GM18499 (cell line): Measurements from ENCODE around the gene SLAMF9.

Experiments used
- ATAC-seq: cut with Tn5 transposase; IDR thresholded peaks from one replicate; pipeline ENCODE4 v1.9.1; 2021; ENCODE audit warnings: moderate number of reproducible peaks; ENCODE audit not compliant: insufficient read depth, unreplicated experiment

SLAMF9 gene

GRCh38 chr1:159935719-159936272 is 18.2 kb downstream of the SLAMF9 start:
- ATAC-seq: no peak

- ATAC-seq: no peak
Observed at GRCh38 chr1:159935305-159935704, 18.7 kb downstream of the SLAMF9 start.

DNA sequence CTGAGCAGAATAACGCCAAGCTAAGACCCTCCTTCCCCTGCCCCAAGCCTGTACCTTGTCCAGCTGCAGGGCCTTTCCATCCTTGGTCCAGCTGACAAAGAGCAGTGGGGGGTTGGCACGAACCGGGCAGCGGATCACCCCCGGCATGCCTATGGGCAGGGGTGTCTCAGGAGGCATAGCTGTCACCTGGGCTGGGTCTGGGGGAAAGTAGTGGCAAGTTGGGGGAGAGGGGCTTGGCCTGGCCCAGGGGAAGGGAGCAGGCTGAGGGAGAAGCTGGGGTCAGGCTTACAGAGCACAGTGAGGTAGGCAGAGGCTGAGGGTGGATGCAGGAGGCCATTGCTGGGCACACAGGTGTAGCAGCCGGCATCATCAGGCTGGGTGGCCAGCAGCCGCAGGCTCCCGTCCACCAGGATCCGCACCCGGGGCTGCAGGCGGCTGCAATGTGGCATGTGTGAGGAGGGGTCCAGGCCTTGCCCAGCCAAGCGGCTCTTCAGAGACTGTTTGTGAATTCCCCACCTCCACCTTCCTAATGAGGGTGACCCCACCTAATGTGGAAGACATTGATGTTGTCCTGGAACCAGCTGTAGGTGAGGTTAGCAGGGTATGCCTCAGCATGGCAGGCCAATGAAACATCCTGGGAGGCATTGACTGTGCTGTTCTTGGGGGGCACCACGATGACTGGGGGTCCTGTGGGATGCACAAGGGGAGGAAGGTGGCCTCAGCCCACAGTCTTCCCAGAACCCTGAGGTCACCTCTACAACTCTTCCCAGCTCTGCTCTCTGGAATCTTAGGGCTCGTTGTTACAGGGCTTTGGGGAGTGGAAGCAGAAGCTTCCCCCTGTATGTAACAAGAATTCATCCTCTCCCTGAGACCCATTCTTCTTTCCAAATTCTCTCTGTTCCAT is 19.6 kb downstream of the SLAMF9 start:
- no peak for ATAC-seq

DNA sequence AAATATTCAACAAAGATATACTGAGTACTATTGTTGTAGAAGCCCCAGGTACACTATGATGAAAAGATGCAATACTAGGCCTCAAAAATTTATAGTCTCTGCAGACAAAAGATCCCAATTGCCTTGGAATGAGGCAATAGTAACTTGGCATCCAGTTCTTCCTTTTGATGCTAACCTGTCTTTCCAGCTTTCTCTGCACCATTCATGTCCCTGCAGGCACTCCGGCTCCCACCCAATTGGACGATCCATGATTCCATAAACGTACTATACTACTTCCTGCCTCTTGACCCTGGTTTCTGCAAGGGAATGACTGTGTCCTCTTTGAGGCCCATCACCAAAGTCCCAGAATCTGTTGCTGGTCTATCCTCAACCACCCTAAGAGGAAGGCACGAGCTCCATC is 20.7 kb downstream of the SLAMF9 start:
- ATAC-seq: no peak

- no peak for ATAC-seq
Observed at GRCh38 chr1:159932296-159933285, 21.4 kb downstream of the SLAMF9 start.

- no peak for ATAC-seq
Observed at GRCh38 chr1:159931795-159932173, 22.3 kb downstream of the SLAMF9 start.

DNA sequence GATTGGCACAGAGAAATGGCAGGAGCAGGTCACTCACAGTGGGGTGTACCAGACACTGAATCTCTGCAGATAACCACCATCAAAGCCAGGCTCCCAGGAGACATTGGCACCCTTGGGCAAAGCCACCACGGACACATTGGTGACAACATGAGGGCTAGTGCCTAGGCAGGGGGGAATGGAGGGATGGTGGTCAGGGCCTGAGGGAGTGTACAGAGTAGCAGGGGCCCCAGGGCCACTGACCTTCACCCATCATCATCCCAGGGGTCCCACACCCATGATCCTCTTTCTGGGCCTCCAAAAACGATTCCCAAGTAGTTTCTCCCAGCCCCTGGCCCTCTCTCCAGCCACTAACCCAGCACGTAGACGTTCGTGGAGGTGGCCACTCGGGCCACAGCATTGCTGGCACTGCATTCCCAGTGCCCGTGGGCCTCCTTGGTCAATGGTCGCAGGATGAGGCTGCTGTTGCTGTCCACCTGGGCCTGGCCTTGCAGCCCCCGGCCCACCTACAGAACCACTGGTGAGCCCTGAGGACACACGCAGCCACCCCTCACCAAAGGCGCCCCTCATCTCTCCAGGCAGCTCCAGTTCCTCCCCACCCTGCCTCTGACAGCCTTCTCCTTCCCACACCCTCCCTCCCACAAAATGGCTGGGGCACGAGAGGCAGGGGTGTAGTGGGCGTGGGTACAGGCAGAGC is 22.8 kb downstream of the SLAMF9 start:
- no peak for ATAC-seq

DNA sequence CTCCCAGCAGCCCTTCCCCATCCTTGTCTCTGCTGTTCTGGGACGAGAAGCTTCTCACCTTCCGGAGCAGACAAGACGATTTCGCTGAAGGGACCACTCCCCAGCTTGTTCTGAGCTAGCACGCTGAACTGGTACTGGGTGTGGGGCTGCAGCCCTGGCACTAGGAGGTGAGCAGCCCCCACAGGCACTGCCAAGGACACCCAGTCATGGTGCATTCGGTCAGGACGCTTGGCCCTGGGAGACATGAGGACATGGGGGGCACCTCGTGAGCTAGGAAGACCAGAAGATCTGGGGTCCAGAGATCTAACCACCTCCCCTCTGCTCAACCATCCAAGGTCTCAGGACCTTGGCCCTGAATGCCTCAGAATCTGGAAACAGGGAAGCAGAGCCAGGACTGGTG is 23.4 kb downstream of the SLAMF9 start:
- ATAC-seq: no peak

DNA sequence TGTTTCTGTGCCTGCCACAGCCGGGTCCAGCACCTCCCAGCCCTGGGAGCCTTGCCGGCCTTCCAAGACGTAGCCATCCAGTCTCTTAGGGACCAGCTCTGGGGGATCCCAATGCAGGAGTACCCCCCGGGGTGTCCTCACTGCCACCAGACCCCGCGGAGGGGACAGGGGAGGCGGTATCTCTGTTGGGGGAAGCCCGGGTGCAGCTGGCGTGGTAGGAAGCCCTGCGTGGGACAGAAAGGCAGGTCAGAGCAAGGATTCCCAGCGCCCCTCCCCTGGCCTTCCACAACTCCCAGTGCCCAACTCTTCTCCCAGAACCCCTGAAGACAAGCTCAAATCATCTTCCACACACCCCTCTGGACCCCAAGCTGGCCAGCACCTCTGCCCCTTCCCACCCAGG is 23.8 kb downstream of the SLAMF9 start:
- no peak for ATAC-seq

GRCh38 chr1:159929155-159930051 is 24.6 kb downstream of the SLAMF9 start:
- ATAC-seq: no peak

GRCh38 chr1:159928491-159929050 is 25.5 kb downstream of the SLAMF9 start:
- no peak for ATAC-seq

GRCh38 chr1:159927849-159928431 is 26.1 kb downstream of the SLAMF9 start:
- ATAC-seq: no peak

GRCh38 chr1:159927211-159927848 is 26.7 kb downstream of the SLAMF9 start:
- ATAC-seq: no peak

DNA sequence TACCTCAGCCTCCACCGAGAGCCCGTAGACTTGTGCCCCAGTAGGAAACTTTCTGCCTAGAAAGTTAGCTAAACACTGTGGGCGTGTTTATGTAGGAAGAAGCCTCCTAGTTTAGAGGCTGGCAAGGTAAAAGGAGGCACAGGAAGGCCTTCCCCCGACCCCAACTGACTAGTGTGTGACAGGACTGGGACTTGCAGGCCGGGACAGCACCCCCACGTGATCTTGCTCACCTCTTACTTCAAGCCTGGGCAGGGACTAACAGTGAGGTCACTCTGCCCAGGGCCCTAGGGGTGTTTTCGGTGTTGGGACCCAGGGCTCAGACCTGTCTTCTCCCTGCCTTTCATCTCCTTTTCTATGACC is 28.3 kb downstream of the SLAMF9 start:
- peak; percentile 4 for ATAC-seq

GRCh38 chr1:159924791-159925718 is 29.0 kb downstream of the SLAMF9 start, which contains the start of gene TAGLN2:
Gene TAGLN2 (minus strand): TSS chr1:159925507. CDS start chr1:159920509, 4,998 bp downstream.
- peak; percentile 33 for ATAC-seq

DNA sequence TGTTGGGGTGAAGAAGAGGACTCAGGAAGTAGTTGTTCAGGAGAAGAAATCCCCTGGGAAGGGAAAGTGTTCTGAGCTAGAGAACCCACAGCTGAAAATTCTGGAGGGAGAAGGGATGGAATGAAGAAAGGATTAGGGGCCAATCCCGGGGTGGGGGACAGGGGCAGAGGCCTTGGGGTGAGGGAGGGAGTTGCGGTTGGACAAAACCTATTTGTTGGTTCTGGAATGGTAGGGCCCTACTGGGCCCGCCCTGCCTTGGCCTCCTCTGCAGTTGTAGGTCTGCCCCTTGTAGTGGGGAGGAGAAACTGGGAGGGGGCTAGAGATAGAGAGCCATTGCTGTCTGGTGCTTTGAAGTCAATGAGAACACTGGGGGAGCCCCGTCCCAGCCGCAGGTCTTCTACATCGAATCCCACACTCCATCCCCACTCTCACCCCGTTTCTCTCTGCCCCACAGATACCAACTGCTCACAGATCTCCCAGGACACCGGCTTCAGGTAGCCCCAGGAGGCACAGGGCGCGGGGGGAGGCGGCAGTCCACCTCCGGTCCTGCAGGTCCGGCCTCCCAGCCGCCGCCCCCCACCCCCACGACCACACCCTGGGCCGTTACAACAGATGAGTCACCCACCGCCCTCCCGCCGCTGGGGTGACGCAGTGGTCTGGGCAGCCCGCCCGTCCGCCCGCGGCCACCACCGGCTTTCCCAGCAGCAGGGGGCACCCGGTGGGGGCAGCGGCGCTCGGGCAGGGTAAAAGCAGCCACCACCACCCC is 29.8 kb downstream of the SLAMF9 start:
- ATAC-seq: no peak
